Astrocyte (in vitro differentiated cells and primary cell): ENCODE data around the gene CELF4. TPM values are rescaled to one million over a fixed set of nuclear protein-coding genes. Genes with fewer than 3 reads are reported as not detected.

Experiments used
- DNase-seq: peaks from one replicate; pipeline ENCODE4 v3.0.0-alpha.2; 2010; ENCODE audit warnings: low read depth
- FAIRE-seq: peaks from 2 replicates; lab custom pipeline; 2011; peaks lifted over from hg19 to GRCh38; lab: Jason Lieb, UNC
- H2AFZ ChIP-seq: 2 replicates; pipeline ENCODE4 v1.6.0; 2012; ENCODE audit warnings: low read depth, low read length, inconsistent platforms
- H3K27ac ChIP-seq: 2 replicates; pipeline ENCODE4 v1.5.1; 2011; ENCODE audit warnings: low read depth, low read length, inconsistent platforms
- H3K27me3 ChIP-seq: 2 replicates; pipeline ENCODE4 v1.6.0; 2011; ENCODE audit warnings: low read length, inconsistent platforms; ENCODE audit not compliant: insufficient read depth
- H3K36me3 ChIP-seq: 2 replicates; pipeline ENCODE4 v1.5.1; 2011; ENCODE audit warnings: low read length, inconsistent platforms; ENCODE audit not compliant: insufficient read depth
- H3K4me1 ChIP-seq: 2 replicates; pipeline ENCODE4 v1.5.1; 2011; ENCODE audit warnings: low read length, inconsistent platforms; ENCODE audit not compliant: insufficient read depth
- H3K4me2 ChIP-seq: 2 replicates; pipeline ENCODE4 v1.6.0; 2012; ENCODE audit warnings: low read length, inconsistent platforms
- H3K4me3 ChIP-seq: 2 replicates; pipeline ENCODE4 v1.5.1; 2011; ENCODE audit warnings: low read depth, mild to moderate bottlenecking, low read length, inconsistent platforms; ENCODE audit not compliant: insufficient read depth
- H3K79me2 ChIP-seq: 2 replicates; pipeline ENCODE4 v1.6.0; 2012; ENCODE audit warnings: mild to moderate bottlenecking, low read length, inconsistent platforms; ENCODE audit not compliant: insufficient read depth
- H3K9ac ChIP-seq: 2 replicates; pipeline ENCODE4 v1.6.0; 2012; ENCODE audit warnings: mild to moderate bottlenecking, low read length, inconsistent platforms
- H3K9me3 ChIP-seq: 2 replicates; pipeline ENCODE4 v1.5.1; 2012; ENCODE audit warnings: low read depth, mild to moderate bottlenecking, low read length, inconsistent platforms; ENCODE audit not compliant: insufficient read depth
- H4K20me1 ChIP-seq: 2 replicates; pipeline ENCODE4 v1.6.0; 2012; ENCODE audit warnings: low read length, inconsistent platforms; ENCODE audit not compliant: insufficient read depth
- H3K27ac Mint-ChIP-seq: one replicate; pipeline ENCODE4 v1.8.0; 2021; ENCODE audit warnings: mild to moderate bottlenecking, mixed read lengths; ENCODE audit not compliant: unreplicated experiment
- H3K27me3 Mint-ChIP-seq: one replicate; pipeline ENCODE4 v1.8.0; 2021; ENCODE audit warnings: low read depth, mixed read lengths; ENCODE audit not compliant: unreplicated experiment
- H3K36me3 Mint-ChIP-seq: one replicate; pipeline ENCODE4 v1.8.0; 2021; ENCODE audit warnings: low read depth, mixed read lengths; ENCODE audit not compliant: unreplicated experiment
- H3K4me1 Mint-ChIP-seq: one replicate; pipeline ENCODE4 v1.8.0; 2021; ENCODE audit warnings: low read depth, mixed read lengths; ENCODE audit not compliant: unreplicated experiment
- H3K4me3 Mint-ChIP-seq: one replicate; pipeline ENCODE4 v1.8.0; 2021; ENCODE audit warnings: mild to moderate bottlenecking, moderate library complexity, mixed read lengths; ENCODE audit not compliant: unreplicated experiment
- H3K9me3 Mint-ChIP-seq: one replicate; pipeline ENCODE4 v1.8.0; 2021; ENCODE audit warnings: mild to moderate bottlenecking, mixed read lengths; ENCODE audit not compliant: unreplicated experiment
- EZH2 ChIP-seq: IDR thresholded peaks from 2 replicates; pipeline ENCODE4 v1.6.1; 2012; ENCODE audit warnings: mild to moderate bottlenecking, low read length, inconsistent platforms; ENCODE audit not compliant: insufficient read depth
- total RNA-seq: library from RNA; stranded (reverse); gene quantifications from 2 replicates; pipeline ENCODE4 v1.2.1, GENCODE V29; 2021
- TF ChIP-seq, protein P1 (sequence below): IDR thresholded peaks from 2 replicates; pipeline ENCODE4 v1.5.1; 2011; ENCODE audit warnings: low read depth, mild to moderate bottlenecking, inconsistent platforms, low read length, moderate library complexity; ENCODE audit not compliant: insufficient read depth

Gene CELF4
- total RNA-seq, 1 donor from 2014 or later = 0.16 TPM

DNA sequence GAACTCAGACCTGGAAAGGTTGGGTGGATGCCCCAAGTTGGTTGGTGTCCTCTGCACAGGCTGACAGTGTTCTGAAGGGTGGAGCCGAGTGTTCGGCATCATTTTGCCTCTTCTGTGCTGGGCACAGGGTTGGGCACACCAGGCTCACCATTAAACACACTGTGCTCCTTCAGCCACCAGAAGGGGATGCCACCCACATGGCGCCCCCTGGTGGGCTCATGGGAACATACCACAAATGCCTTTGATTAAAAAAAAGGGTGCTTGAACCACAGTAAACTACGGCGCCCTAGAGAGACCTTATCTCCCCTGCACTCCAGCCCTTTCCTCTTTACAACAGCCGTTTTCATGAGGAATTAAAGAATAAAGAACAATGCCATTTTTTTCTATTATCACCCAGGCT lies 89.4 kb downstream of the CELF4 start:
- no peaks in the 10 kb centered on the region for H3K9me3 ChIP-seq
- no peak overlapping the region for H2AFZ ChIP-seq
- no peaks in the 10 kb centered on the region for H3K79me2 ChIP-seq
- TF ChIP-seq, protein P1, sequence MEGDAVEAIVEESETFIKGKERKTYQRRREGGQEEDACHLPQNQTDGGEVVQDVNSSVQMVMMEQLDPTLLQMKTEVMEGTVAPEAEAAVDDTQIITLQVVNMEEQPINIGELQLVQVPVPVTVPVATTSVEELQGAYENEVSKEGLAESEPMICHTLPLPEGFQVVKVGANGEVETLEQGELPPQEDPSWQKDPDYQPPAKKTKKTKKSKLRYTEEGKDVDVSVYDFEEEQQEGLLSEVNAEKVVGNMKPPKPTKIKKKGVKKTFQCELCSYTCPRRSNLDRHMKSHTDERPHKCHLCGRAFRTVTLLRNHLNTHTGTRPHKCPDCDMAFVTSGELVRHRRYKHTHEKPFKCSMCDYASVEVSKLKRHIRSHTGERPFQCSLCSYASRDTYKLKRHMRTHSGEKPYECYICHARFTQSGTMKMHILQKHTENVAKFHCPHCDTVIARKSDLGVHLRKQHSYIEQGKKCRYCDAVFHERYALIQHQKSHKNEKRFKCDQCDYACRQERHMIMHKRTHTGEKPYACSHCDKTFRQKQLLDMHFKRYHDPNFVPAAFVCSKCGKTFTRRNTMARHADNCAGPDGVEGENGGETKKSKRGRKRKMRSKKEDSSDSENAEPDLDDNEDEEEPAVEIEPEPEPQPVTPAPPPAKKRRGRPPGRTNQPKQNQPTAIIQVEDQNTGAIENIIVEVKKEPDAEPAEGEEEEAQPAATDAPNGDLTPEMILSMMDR = no peak
- TF ChIP-seq EZH2 = no peak
- Mint-ChIP-seq H3K27ac (no peak overlapping the region), H3K36me3 (peaks cover 2% of the 10 kb centered on the region), H3K4me3 (no peak overlapping the region), H3K4me1 (no peaks in the 10 kb centered on the region), H3K9me3 (peaks cover 3% of the 10 kb centered on the region), H3K27me3 (peaks cover 86% of the 10 kb centered on the region)
- no peak overlapping the region for H3K9ac ChIP-seq
- FAIRE-seq (no peak), DNase-seq (no peak)
- no peaks in the 10 kb centered on the region for H3K4me1 ChIP-seq
- H3K36me3 ChIP-seq = no peaks in the 10 kb centered on the region
- H3K4me2 ChIP-seq = no peak overlapping the region
- H3K4me3 ChIP-seq = no peak overlapping the region
- H4K20me1 ChIP-seq = no peaks in the 10 kb centered on the region
- no peak overlapping the region for H3K27ac ChIP-seq
- H3K27me3 ChIP-seq = no peaks in the 10 kb centered on the region

DNA sequence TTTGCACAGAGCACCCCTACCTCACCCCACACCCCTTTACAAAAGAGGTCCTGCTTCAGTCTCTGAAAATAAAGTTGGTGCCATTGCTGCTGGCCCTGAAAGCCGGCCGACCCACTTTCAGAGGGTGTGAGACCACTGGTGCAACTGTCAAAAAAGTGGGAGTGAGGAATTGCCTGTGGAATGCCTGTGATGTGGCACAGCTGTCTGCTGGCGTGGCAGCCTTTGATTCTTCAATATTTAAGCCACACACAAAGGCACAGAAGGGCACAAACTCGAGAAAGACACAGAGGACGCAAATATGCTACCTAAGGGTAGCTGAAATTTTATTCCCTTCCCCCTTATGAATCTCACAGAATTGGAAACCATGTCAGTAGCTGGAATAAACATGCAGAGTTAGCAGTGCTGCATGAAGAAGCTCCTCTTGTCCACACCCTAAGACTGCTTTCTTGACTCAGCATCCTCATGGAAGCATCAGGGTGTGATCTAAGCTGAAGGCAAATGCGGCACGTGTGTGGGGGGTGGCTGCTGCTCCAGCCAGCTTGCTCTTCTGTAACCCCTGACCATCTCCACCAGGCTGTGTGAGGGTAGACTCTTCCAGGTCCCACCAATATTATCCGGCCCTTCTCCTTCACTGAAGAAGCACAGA lies 92.3 kb downstream of the CELF4 start:
- Histone ChIP-seq H3K79me2 (no peaks in the 10 kb centered on the region), H3K36me3 (no peaks in the 10 kb centered on the region), H4K20me1 (no peaks in the 10 kb centered on the region), H3K4me2 (no peak overlapping the region), H3K27ac (no peak overlapping the region), H3K27me3 (no peaks in the 10 kb centered on the region), H3K4me3 (no peak overlapping the region), H3K4me1 (no peaks in the 10 kb centered on the region), H2AFZ (no peak overlapping the region), H3K9me3 (no peaks in the 10 kb centered on the region), H3K9ac (no peak overlapping the region)
- Mint-ChIP-seq H3K4me3 (no peak overlapping the region), H3K9me3 (peaks cover under 1% of the 10 kb centered on the region), H3K27me3 (peaks cover 83% of the 10 kb centered on the region), H3K4me1 (no peaks in the 10 kb centered on the region), H3K27ac (no peak overlapping the region), H3K36me3 (peaks cover 2% of the 10 kb centered on the region)
- DNase-seq (no peak), FAIRE-seq (no peak)
- TF ChIP-seq EZH2 = no peak
- TF ChIP-seq, protein P1 = no peak

DNA sequence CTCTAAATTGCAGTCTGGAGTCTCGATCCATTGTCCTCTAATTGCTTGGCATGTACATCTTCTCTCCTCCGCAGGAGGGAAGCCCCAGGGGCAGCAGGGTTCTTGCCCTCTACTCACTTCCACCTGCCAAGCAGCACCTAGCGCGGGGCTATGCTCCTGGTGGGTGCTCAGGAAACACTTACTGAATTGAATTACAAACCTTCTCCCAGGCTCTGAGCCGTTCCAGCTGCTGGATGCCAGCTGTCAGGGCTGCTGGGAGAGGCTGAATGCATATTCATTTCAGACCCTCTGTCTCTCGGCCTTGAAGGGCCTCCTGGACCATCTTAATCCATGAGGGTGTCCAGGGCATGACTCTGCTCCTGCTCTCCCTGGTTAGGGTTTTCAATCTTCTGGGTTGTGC lies 94.0 kb downstream of the CELF4 start:
- H3K27me3 Mint-ChIP-seq = peaks cover 75% of the 10 kb centered on the region
- no peaks in the 10 kb centered on the region for H3K79me2 ChIP-seq
- H3K9me3 ChIP-seq = no peaks in the 10 kb centered on the region
- TF ChIP-seq, protein P1 = no peak
- TF ChIP-seq EZH2 = no peak
- H4K20me1 ChIP-seq = no peaks in the 10 kb centered on the region
- H3K4me1 ChIP-seq = no peaks in the 10 kb centered on the region
- H3K27me3 ChIP-seq = no peaks in the 10 kb centered on the region
- H3K4me1 Mint-ChIP-seq = no peaks in the 10 kb centered on the region
- H2AFZ ChIP-seq = no peak overlapping the region
- no peak overlapping the region for H3K4me2 ChIP-seq
- no peak for DNase-seq
- no peaks in the 10 kb centered on the region for H3K36me3 ChIP-seq
- no peak overlapping the region for H3K27ac Mint-ChIP-seq
- no peak overlapping the region for H3K27ac ChIP-seq
- FAIRE-seq = no peak
- H3K4me3 Mint-ChIP-seq = peak overlapping the region; percentile 32
- H3K4me3 ChIP-seq = no peak overlapping the region
- no peak overlapping the region for H3K9ac ChIP-seq
- H3K9me3 Mint-ChIP-seq = no peaks in the 10 kb centered on the region
- H3K36me3 Mint-ChIP-seq = peaks cover 2% of the 10 kb centered on the region
